ENCODE measurements around the gene MED22. TPM values are rescaled to one million over a fixed set of nuclear protein-coding genes. Genes with fewer than 3 reads are reported as not detected.

Gene MED22
- total RNA-seq, 1 experiment from 2014 or later, result 26.2 TPM

- peaks cover 15% of the 10 kb centered on the region for H3K36me3 ChIP-seq (ENCODE audit: control insufficient read depth, insufficient read depth, low read length)
- no peaks in the 10 kb centered on the region for H3K9me3 ChIP-seq (ENCODE audit: control insufficient read depth, insufficient read depth, low read depth, low read length)
- ChIA-PET POLR2A (no interaction called here), CTCF (no interaction called here)
- peaks cover 10% of the 10 kb centered on the region for H3K4me1 ChIP-seq (ENCODE audit: control insufficient read depth, insufficient read depth, low read length)
- no peak for ATAC-seq
- no peaks in the 10 kb centered on the region for H3K27me3 ChIP-seq (ENCODE audit: control insufficient read depth, insufficient read depth, low read length)
- no TSS peak for BruUV-seq (replicated peaks)
- H3K4me3 ChIP-seq (ENCODE audit: low read depth in 2 of 2, low read length in 2 of 2), result no peak overlapping the region
- TF ChIP-seq POLR2AphosphoS5 (IDR thresholded peaks at IDR 0.05; ENCODE audit: low read depth, low read length) (no peak), TCF7L2 (IDR thresholded peaks at IDR 0.05; ENCODE audit: low read depth, low read length) (no peak), SIN3A (IDR thresholded peaks at IDR 0.05; ENCODE audit: borderline replicate concordance, insufficient read depth, low read depth, low read length) (no peak)
- TF ChIP-seq, protein P1, sequence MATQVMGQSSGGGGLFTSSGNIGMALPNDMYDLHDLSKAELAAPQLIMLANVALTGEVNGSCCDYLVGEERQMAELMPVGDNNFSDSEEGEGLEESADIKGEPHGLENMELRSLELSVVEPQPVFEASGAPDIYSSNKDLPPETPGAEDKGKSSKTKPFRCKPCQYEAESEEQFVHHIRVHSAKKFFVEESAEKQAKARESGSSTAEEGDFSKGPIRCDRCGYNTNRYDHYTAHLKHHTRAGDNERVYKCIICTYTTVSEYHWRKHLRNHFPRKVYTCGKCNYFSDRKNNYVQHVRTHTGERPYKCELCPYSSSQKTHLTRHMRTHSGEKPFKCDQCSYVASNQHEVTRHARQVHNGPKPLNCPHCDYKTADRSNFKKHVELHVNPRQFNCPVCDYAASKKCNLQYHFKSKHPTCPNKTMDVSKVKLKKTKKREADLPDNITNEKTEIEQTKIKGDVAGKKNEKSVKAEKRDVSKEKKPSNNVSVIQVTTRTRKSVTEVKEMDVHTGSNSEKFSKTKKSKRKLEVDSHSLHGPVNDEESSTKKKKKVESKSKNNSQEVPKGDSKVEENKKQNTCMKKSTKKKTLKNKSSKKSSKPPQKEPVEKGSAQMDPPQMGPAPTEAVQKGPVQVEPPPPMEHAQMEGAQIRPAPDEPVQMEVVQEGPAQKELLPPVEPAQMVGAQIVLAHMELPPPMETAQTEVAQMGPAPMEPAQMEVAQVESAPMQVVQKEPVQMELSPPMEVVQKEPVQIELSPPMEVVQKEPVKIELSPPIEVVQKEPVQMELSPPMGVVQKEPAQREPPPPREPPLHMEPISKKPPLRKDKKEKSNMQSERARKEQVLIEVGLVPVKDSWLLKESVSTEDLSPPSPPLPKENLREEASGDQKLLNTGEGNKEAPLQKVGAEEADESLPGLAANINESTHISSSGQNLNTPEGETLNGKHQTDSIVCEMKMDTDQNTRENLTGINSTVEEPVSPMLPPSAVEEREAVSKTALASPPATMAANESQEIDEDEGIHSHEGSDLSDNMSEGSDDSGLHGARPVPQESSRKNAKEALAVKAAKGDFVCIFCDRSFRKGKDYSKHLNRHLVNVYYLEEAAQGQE (IDR thresholded peaks at IDR 0.05; ENCODE audit: insufficient read depth in 1 of 2, low read depth in 2 of 2, low read length in 1 of 2), result no peak
- TF ChIP-seq, protein P2, sequence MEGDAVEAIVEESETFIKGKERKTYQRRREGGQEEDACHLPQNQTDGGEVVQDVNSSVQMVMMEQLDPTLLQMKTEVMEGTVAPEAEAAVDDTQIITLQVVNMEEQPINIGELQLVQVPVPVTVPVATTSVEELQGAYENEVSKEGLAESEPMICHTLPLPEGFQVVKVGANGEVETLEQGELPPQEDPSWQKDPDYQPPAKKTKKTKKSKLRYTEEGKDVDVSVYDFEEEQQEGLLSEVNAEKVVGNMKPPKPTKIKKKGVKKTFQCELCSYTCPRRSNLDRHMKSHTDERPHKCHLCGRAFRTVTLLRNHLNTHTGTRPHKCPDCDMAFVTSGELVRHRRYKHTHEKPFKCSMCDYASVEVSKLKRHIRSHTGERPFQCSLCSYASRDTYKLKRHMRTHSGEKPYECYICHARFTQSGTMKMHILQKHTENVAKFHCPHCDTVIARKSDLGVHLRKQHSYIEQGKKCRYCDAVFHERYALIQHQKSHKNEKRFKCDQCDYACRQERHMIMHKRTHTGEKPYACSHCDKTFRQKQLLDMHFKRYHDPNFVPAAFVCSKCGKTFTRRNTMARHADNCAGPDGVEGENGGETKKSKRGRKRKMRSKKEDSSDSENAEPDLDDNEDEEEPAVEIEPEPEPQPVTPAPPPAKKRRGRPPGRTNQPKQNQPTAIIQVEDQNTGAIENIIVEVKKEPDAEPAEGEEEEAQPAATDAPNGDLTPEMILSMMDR (IDR thresholded peaks at IDR 0.05), result no peak
- H3K27ac ChIP-seq (ENCODE audit: low read length), result no peak overlapping the region
- in situ Hi-C loops (cut with HindIII; ENCODE audit: low pct_unique_long_range_greater_than_20kb, low sequenced_read_pairs) (no loop called here), intact Hi-C loops (cut with micrococcal nuclease; ENCODE audit: unreplicated experiment) (no loop called here)
- DNase-seq (ENCODE audit: low read depth, low spot score), result no peak
These were observed 3.0 kb downstream of the MED22 start for GRCh38 chr9:133344979-133345378.

GRCh38 chr9:133344071-133344470 lies 3.9 kb downstream of the MED22 start:
- no peak for ATAC-seq
- Histone ChIP-seq H3K9me3 (ENCODE audit: control insufficient read depth, insufficient read depth, low read depth, low read length) (no peaks in the 10 kb centered on the region), H3K27me3 (ENCODE audit: control insufficient read depth, insufficient read depth, low read length) (no peaks in the 10 kb centered on the region), H3K27ac (ENCODE audit: low read length) (no peak overlapping the region), H3K4me1 (ENCODE audit: control insufficient read depth, insufficient read depth, low read length) (peaks cover 3% of the 10 kb centered on the region; the same call in 1 of the 2 replicates), H3K4me3 (ENCODE audit: low read depth in 2 of 2, low read length in 2 of 2) (no peak overlapping the region), H3K36me3 (ENCODE audit: control insufficient read depth, insufficient read depth, low read length) (peaks cover 7% of the 10 kb centered on the region)
- intact Hi-C loops (cut with micrococcal nuclease; ENCODE audit: unreplicated experiment), result no loop called here
- no peak for DNase-seq (ENCODE audit: low read depth, low spot score)
- BruUV-seq (replicated peaks), result no TSS peak
- CTCF ChIA-PET, result no interaction called here
- in situ Hi-C loops (cut with HindIII; ENCODE audit: low pct_unique_long_range_greater_than_20kb, low sequenced_read_pairs), result no loop called here
- POLR2A ChIA-PET, result no interaction called here
- TF ChIP-seq POLR2AphosphoS5 (IDR thresholded peaks at IDR 0.05; ENCODE audit: low read depth, low read length), result no peak
- TF ChIP-seq, protein P2 (IDR thresholded peaks at IDR 0.05), result no peak
- TF ChIP-seq, protein P1 (IDR thresholded peaks at IDR 0.05; ENCODE audit: insufficient read depth in 1 of 2, low read depth in 2 of 2, low read length in 1 of 2), result no peak
- no peak for TF ChIP-seq SIN3A (IDR thresholded peaks at IDR 0.05; ENCODE audit: borderline replicate concordance, insufficient read depth, low read depth, low read length)
- no peak for TF ChIP-seq TCF7L2 (IDR thresholded peaks at IDR 0.05; ENCODE audit: low read depth, low read length)
